GM21576 (cell line): ENCODE data around the gene RXRA.
"Not testable (repeated sequence)": the region's sequence is repeated elsewhere in the genome, so short reads cannot be mapped to it uniquely, and the experiment has no call there.

ENCODE experiments used
- ATAC-seq: cut with Tn5 transposase; IDR thresholded peaks from one replicate; pipeline ENCODE4 v1.9.1; 2021; ENCODE audit warnings: mild to moderate bottlenecking, moderate library complexity; ENCODE audit not compliant: unreplicated experiment

Gene RXRA

DNA sequence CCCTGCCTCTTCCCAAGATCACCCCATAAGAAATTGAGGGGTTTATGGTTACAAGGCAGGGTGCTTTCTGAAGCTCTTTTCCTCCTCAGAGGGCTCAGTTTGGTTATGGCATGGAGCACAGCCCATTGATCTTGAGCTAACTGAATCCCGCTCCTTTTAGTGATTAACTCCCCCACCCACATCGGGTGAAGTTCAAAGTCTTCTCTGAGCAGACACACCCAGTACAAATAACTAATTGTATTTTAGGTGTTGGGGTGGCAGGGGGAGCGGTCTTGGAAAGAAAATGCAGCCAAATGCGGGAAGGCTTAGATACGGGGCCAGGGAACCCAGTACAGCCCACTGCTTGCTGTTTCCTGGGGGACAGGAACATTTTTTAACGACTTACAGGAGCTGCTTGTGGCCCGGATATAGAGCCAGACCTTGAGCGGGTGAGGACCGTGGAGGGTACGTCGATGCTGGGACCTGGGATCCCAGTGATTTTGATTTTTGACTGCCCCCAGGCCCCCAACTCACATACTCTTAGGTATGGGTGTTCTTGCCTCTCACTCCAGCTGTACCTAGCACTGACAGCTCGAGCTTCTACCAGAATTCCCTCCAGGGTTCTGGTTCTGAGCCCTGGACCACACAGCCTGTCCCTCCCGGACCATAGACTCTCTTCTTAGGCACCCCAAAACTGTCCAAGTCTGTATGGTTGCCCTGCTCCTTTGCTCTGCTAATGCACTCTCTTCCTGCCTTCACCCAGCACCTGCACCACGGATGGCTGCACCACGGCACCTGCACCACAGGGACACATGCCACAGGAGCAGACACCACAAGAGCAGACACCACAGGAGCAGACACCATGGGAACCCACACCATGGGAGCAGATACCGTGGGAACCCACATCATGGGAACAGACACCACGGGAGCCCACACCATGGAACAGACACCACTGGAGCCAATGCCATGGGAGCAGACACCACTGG, 18.3 kb upstream of the RXRA start:
- no peak for ATAC-seq

DNA sequence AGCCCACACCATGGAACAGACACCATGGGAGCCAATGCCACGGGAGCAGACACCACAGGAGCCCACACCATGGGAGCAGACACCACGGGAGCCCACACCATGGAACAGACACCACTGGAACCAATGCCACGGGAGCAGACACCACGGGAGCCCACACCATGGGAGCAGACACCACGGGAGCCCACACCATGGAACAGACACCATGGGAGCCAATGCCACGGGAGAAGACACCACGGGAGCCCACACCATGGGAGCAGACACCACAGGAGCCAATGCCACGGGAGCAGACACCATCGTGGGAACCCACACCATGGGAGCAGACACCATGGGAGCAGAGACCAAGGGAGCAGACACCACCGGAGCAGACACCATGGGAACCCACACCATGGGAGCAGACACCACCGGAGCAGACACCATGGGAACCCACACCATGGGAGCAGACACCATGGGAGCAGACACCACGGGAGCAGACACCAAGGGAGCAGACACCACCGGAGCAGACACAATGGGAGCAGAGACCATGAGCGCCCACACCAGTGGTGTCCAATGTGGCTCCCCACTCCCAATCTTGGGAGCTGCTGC, 17.5 kb upstream of the RXRA start:
- ATAC-seq = not testable (repeated sequence)

DNA sequence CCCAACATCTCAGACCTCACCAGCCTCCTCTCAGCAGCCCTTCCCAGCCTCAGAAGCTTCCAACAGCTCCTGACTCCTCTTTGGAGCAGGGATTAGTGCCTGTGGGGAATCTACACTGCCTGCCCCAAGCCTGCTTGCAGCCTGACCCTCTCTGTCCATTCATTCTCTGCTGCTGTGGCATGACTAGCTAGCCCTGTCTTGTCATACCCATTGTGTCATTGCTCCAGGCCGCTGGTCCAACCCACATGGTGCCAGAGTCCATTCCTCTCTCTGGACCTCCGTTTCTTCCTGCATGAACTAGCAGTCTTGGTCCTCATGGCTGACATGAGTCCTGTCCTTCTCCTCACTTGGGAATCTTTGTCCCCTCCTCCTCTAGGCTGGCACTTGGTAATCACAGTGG, 12.8 kb upstream of the RXRA start:
- ATAC-seq = no peak

DNA sequence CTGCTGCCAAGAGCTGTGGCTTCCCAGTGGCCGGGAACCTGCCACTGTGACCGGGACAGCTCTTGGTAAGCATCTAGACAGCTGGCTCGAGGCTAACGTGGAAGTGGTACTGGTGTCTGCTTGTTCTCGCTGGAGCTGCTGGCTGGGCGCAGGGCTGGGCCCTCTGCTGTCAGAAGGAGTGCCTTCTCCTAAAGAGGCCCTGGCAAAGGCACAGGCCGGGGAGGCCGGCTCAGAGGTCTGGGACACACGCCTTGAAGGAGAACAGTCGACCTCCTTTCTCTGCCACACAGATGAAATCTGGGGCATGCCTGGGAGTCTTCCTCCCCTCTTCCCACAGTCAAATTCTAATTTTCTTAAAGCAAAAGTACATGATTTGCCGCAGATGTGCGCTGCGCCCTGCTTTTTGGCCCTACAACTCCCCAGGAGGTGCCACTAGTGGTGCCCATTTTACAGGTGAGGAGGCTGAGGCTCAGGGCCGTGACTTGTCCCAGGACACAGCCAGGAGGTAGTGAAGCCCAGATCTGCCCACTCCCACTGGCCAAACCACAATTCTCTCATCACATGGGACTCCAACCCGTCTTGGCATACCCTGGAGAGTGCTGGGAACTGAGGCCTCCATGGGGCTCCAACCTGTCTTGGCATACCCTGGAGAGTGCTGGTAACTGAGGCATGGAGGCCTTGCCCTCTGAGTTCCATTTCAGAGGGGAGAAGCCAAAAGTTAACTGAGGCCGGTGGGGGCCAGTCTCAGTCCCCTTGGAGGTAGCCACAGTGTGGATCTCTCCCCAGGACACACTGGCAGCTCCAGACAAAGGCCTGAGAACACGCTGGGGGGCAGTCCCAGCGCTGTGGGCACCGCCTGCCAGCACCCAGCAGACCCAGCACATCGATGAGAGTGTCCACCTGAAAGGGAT, 12.0 kb upstream of the RXRA start:
- ATAC-seq = no peak

DNA sequence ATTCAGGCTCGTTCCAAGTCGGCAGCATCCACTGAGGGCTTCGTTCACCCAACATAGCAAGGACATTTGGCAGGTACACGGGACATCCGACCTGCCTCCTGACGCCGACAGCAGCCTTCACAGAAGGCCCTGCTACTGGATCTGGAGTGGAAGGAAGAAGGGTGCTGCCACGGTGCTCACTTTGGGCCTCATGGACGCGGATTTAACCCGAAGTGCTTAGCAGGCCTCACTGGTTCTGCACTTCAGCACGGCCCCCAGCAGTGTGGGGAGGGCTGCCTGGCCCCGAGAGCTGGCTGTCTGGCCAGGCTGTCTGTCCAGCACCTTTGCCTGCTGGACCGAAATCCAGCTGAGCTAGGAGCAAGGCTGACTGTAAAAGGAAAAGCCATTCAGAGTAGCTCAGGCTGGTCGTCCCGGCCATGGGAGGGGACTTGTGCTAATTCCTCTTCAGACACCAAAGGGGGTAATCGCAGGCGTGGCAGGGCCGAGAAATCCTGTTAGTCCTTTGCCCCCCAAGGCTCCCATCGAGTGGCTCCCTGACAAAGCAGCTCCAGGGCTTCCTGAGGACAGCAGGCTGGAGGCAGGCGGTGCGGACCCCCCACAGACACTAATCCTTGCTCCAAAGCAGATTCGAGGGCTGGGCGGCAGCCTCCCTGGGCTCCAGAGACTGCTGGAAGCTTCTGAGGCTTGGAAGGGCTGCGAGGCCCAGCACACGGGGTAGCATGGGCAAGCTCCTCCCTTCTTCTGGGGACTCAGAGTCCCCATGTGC, 11.1 kb upstream of the RXRA start:
- ATAC-seq = no peak

DNA sequence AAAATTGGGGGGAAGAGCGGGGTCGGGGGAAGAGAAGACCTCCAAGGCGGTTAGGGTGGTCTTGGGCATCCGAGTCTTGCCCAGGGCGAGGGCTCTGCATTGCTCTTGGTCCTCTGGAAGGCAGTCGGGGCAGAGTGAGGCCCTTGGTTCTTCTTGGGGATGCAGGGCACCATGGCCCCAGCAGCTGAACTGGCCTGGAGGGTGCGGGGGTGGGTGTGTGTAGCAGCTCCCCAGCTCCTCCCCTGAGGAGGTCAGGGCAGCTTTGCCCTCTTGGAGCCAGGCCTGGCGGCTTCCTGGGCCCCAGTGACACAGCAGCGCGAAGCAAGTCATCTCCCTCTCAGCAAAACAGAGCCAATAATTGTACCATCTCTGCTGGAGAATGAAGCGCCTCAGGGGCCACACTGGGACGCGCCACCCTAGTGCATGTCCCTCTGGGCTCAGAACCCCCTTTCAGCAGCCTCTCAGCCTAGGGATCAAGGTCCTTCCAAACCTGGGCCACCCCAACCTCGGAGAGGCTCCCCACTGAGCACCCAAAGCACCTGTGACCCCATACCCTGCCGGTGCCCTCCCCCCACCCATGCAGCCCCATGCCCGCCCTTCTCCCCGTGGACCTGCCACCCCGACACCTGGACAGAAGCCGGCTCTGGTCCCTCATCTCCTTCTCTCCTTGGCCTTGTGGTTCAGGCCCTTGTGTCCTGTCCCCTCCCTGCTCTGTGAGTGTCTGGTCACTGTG, 10.4 kb upstream of the RXRA start:
- no peak for ATAC-seq

DNA sequence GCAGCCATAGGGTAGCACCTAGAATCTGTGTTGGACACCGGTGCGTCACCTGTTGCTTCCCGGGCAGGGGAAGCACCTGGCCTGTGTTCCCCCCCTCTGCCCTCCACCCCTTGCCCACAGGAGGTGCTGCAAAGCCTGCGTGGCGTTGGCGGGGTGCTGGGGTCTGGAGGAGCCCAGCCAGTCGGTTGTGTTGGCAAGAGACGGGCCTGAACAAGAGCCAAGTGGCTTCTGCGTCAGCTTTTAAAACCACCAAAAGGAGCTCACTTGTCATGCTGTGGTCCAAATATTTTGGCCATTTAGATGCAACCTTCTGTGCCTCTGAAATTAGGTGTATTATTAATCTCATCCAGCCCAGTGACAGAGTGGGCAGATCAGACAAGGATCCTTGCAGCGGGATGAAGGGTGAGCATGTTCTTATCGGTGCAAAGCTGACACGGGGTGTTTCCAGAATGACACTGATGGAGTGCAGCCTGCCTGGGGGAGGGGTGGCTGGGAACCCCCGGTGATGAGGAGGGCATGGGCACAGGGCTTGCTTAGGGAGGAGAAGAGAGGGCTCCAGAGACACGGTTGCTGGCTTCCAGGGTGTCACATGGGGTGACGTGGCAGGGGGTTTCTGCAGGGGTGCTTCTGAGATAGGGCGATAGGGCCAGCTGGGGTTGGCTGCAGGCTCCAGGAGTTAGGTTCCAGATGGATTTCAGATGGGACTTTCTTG, 9.7 kb upstream of the RXRA start:
- no peak for ATAC-seq

DNA sequence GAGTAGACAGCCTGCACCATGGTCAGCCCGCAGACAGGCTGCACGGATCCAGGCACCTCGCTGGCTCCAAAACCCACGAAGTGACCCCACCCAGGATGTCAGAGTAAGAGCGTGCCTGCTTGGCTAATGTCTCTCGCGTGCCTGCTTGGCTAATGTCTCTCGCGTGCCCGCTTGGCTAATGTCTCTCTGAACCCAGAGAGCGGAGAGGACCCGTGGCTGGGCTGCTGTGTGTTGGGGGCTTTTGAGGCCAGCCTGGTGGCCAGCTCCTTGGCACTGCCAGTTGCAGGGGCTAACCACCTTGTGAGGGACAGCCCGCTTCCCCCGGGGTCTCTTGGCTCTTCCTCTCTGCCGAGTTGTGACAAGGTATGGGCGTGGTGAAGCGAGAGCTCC, 8.9 kb upstream of the RXRA start:
- ATAC-seq = no peak

DNA sequence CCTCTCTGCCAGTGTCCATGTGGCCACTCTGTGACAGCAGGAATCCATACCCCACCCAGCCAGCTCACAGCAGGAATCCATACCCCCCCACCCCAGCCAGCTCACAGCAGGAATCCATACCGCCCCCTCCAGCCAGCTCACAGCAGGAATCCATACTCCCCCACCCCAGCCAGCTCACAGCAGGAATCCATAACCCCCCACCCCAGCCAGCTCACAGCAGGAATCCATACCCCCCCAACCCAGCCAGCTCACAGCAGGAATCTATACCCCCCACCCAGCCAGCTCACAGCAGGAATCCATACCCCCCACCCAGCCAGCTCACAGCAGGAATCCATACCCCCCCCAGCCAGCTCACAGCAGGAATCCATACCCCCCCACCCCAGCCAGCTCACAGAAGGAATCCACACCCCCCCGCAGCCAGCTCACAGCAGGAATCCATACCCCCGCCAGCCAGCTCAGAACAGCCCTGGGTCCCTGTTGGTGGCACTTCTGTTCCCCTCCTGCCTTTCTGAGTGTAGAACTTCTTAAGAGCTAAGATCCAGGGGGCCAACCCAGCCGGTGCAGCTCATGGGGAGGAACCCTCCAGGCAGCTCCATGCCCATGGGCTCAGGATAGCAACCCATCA, 8.4 kb upstream of the RXRA start:
- ATAC-seq = no peak

DNA sequence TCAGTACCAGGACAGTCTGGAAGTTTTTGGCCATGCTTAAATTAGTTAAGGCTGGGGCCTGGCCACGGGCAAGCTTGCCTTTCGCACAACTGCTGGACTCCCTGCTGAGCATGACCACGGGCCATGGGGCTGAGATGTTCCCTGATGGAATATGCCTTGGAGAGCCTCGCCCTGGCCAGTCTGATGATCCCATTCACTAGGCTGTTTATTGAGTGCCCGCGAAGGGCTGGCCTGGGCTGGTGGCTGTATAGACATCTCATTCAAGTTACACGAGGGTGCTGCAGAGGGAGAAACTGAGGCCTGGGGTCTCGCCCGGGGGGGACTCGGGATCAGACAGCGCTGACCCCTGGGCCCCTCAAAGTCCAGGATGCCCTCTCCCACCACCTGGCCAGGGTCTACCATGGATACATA, 7.8 kb upstream of the RXRA start:
- ATAC-seq = no peak

DNA sequence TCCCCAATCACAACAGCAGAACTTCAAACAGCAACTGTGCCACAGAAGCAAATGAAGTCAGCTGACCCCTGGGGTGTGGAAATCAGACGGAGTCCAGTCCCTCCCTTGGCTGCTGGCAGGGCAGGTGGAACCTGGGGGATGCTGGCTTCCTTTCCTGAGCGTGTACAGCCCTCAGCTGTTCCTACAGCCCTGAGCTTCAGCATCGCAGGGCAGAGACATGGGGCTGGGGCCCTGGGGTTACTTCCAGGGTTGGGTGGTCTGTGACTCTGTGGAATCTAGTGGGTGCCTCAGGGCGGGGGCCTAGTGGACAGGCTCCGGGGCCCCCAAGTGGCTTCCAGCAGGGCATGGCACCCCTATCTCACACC, 7.3 kb upstream of the RXRA start:
- ATAC-seq = no peak

DNA sequence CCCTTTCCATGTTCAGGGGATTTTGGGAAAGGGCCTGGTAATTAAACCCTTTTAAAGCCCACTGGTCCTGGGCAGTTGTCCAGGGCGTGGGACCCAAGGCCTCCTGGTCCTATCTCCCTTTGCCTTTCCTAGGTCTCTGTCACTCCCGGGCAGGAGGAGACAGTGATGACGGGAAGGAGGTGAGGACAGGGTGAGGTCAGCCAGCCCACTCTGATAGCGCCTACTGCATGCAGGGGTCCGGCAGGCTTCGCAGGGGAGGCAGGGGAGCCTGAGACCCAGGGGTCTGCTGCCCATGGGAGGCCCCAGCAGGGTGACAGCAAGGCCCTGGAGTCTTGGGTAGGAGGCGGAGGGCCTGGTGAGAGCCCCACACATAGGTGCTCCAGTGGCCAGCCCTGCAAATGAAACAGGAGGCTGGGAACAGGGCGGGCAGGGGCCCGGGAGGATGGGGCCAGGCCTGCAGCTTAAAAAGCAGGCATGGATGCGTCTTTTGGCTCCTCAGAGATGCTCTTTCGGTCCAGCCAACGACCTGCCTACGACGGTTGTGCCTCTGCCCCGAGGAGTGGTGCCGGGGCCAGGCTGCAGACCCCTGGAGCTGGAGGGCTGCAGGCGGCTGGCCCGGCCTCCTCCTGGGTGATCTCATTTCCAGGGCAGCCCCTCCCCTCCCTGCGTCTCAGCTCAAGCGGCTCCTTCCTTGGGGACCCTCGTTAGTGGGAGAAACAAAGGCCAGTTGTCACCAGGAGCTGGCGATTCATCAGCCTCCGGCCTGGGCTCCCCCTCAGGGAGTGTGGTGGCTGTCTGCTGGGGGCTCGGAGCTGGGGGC, 6.7 kb upstream of the RXRA start:
- no peak for ATAC-seq

DNA sequence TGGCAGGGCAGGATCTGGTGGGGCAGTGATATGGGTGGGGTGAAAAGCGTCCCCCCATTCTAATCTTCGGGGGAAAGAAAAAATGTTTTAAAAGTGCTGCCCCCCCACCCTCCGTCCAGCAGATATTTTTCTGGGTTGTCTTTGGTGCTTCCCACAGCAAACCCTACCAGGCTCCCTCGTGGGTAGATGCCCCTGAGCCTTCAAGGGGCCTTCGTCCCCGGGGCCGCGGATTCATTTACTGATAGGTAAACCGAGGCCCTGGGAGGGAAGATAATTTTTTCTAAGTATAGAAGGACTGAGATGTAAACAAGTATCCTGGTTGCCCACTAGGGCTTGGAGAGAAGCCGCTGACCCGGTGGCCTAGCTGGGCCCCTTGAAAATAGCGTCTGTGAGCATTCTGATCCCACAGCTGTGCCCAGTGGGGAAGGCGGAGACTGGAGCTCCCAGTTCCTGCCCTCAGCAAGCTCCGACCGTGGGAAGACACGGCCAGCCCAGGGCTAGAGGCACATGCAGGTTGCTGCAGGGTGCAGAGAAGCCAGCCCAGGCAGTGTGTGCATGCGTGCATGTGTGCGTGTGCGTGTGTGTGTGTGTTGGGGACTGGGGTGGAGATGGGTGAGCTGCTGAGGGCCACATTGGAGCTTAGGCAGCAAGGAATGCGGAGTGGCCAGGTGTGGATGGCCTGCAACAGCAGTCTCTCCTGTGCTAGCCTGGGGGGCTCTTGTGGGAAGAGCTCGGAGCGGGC, 6.0 kb upstream of the RXRA start:
- no peak for ATAC-seq

DNA sequence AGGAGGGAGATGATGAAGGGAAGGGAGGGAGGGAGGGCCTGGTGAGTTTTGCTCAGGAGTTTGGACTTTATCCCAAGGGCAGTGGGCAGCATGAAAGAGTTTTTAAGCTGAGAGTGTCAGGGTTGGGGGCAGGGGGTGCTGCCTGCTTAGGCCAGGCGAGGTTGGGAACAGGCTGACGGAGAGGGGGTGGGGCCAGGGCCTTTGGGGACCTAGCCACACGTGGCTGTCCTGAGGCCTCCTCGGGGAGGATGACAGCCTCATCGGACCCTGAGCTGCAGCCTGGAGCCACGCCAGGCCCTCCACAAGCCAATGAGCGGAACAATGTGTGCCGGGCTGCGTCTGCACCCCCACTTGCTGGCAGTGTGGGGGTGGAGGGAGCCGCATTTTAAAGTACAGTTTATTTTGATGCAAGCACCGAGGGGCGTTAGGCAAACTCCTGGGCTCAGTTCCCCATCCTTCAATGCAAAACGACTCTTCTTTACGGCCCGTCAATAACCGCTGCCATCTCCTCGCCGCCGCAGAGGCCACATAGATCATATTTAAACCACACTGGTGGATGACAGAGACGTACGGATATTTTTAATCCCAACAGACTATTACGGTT, 5.3 kb upstream of the RXRA start:
- no peak for ATAC-seq

DNA sequence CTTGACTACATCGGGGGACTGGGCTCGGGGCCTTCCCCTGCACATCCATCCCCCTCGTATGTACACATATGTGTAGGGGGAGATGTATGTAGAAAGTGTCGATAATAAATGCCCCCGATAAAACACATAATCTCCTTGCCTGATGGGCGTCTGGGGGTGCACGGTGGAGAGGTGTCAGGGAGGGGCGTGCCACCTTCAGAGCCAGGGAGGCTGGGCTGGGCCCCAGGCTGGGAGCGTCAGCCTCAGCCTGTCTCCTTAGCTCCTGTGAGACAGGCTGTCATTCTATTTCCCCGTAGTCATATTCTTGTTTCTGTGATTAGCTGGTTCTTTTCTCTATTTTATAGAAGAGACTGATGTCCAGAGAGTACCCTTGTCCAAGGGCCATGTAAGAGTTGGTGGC, 4.7 kb upstream of the RXRA start:
- no peak for ATAC-seq

DNA sequence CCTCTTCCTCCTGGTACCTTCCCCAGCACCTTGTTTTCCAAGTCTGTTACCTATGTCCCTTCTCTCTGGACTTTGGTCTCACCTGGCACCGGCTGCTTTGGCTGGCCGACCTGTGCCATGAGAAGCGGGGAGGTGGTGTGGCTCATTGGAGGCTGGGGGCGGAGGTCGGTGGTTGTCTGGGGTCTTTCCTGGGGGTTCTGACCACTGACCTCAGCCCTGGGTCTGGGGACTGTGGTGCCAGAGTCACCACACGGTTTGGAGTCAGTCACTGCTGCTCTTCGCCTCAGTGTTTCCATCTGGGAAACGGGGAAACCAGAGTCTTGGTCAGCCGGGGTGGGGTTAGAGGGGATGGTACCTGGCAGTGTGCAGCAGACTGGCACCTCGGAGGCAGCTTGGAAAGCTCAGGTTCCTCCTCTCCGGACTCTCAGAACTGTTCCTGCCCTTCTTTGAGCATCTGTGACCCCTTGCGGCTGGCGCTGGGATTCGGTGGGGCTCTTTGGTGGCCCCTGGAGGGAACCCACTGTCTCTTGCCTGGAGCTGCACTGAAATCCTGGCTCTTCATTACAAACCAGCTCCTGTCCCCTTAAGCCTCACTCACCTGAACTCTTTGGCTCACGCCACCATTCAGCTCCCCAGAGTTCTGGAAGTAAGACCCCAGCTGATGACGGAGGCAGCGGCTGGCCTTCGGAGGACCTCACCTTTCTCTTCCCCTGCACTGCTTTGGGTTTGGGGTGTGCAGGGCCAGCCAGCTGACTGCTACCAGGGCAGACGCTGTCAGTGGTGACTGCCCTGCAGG, 4.1 kb upstream of the RXRA start:
- no peak for ATAC-seq
